HEK293 (cell line): ENCODE measurements around the gene PKIB.

Experiments used
- CTCF ChIA-PET: fragments of 350-600 bp; formaldehyde crosslinking; extraction: SDS; loops from one replicate; lab custom pipeline; 2021; ENCODE audit warnings: antibody characterized with exemption; lab: Yijun Ruan, JAX
- POLR2A ChIA-PET: fragments of 300-600 bp; formaldehyde crosslinking; extraction: SDS; loops from one replicate; lab custom pipeline; 2020; ENCODE audit warnings: antibody characterized with exemption, inconsistent platforms; lab: Yijun Ruan, JAX
- H3K27ac ChIP-seq: fragments of 200-500 bp; sonication (Bioruptor generic); 2 replicates; pipeline ENCODE4 v1.5.1; 2014; ENCODE audit warnings: low read depth, low read length, control low read depth, inconsistent platforms; ENCODE audit errors: extremely low read depth
- H3K36me3 ChIP-seq, 2 experiments: fragments of 200-500 bp in 1 of 2; sonication (Bioruptor generic) in 1 of 2; 1 replicate in 1 of 2; 2 replicates in 1 of 2; pipeline ENCODE4 v1.5.1; 2014 to 2017; ENCODE audit warnings: inconsistent platforms in 2 of 2, low read length in 2 of 2; ENCODE audit not compliant: control insufficient read depth in 2 of 2, insufficient read depth in 1 of 2
- H3K4me1 ChIP-seq: fragments of 200-500 bp; sonication (Bioruptor generic); 2 replicates; pipeline ENCODE4 v1.5.1; 2014; ENCODE audit warnings: mild to moderate bottlenecking, low read length, inconsistent platforms; ENCODE audit not compliant: control insufficient read depth, insufficient read depth
- H3K4me3 ChIP-seq: 2 replicates; pipeline ENCODE4 v1.5.1; 2011; ENCODE audit warnings: low read depth, mild to moderate bottlenecking, control low read depth, low read length, moderate library complexity
- H3K9me3 ChIP-seq: fragments of 200-500 bp; sonication (Bioruptor generic); 2 replicates; pipeline ENCODE4 v1.5.1; 2014; ENCODE audit warnings: low read depth, low read length, inconsistent platforms; ENCODE audit not compliant: control insufficient read depth, insufficient read depth
- BCL11A ChIP-seq: fragments of 450-650 bp; formaldehyde crosslinking; IDR thresholded peaks from 2 replicates; pipeline ENCODE4 v1.5.1; 2016; ENCODE audit warnings: low read depth, missing biosample characterization, missing genetic modification characterization
- GLIS2 ChIP-seq: fragments of 450-650 bp; formaldehyde crosslinking; IDR thresholded peaks from 2 replicates; pipeline ENCODE4 v1.5.1; 2016; ENCODE audit warnings: missing biosample characterization, missing genetic modification characterization
- PRDM4 ChIP-seq: fragments of 450-650 bp; formaldehyde crosslinking; IDR thresholded peaks from 2 replicates; pipeline ENCODE4 v1.5.1; 2017; ENCODE audit warnings: missing biosample characterization, missing genetic modification characterization
- REST ChIP-seq: fragments of 450-650 bp; formaldehyde crosslinking; IDR thresholded peaks from 2 replicates; pipeline ENCODE4 v1.5.1; 2016; ENCODE audit warnings: missing biosample characterization, missing genetic modification characterization
- SALL2 ChIP-seq: fragments of 450-650 bp; formaldehyde crosslinking; IDR thresholded peaks from 2 replicates; pipeline ENCODE4 v1.5.0; 2017; ENCODE audit warnings: missing biosample characterization, mild to moderate bottlenecking, missing genetic modification characterization, borderline replicate concordance
- SP7 ChIP-seq: fragments of 450-650 bp; formaldehyde crosslinking; IDR thresholded peaks from 2 replicates; pipeline ENCODE4 v1.5.1; 2016; ENCODE audit warnings: missing biosample characterization, missing genetic modification characterization
- YY2 ChIP-seq: fragments of 450-650 bp; formaldehyde crosslinking; IDR thresholded peaks from 2 replicates; pipeline ENCODE4 v1.5.1; 2016; ENCODE audit warnings: missing biosample characterization, missing genetic modification characterization
- ZBTB17 ChIP-seq: fragments of 450-650 bp; formaldehyde crosslinking; IDR thresholded peaks from 2 replicates; pipeline ENCODE4 v1.5.1; 2016; ENCODE audit warnings: missing biosample characterization, missing genetic modification characterization
- ZBTB20 ChIP-seq: fragments of 450-650 bp; formaldehyde crosslinking; IDR thresholded peaks from 2 replicates; pipeline ENCODE4 v1.5.1; 2016; ENCODE audit warnings: missing biosample characterization, missing genetic modification characterization
- ZNF155 ChIP-seq: fragments of 450-650 bp; formaldehyde crosslinking; IDR thresholded peaks from 2 replicates; pipeline ENCODE4 v1.5.1; 2016; ENCODE audit warnings: missing biosample characterization, missing genetic modification characterization
- ZNF23 ChIP-seq: fragments of 450-650 bp; formaldehyde crosslinking; IDR thresholded peaks from 2 replicates; pipeline ENCODE4 v1.5.1; 2016; ENCODE audit warnings: missing biosample characterization, missing genetic modification characterization, borderline replicate concordance
- ZNF350 ChIP-seq: fragments of 450-650 bp; formaldehyde crosslinking; IDR thresholded peaks from 2 replicates; pipeline ENCODE4 v1.5.0; 2017; ENCODE audit warnings: missing biosample characterization, mild to moderate bottlenecking, missing genetic modification characterization
- ZNF404 ChIP-seq: fragments of 450-650 bp; formaldehyde crosslinking; IDR thresholded peaks from 2 replicates; pipeline ENCODE4 v1.5.1; 2017; ENCODE audit warnings: missing biosample characterization, missing genetic modification characterization
- ZNF416 ChIP-seq: fragments of 450-650 bp; formaldehyde crosslinking; IDR thresholded peaks from 2 replicates; pipeline ENCODE4 v1.5.1; 2016; ENCODE audit warnings: missing biosample characterization, missing genetic modification characterization
- ZNF747 ChIP-seq: fragments of 450-650 bp; formaldehyde crosslinking; IDR thresholded peaks from 2 replicates; pipeline ENCODE4 v1.5.1; 2016; ENCODE audit warnings: missing biosample characterization, missing genetic modification characterization
- TF ChIP-seq, protein P1 (sequence below): fragments of 450-650 bp; formaldehyde crosslinking; IDR thresholded peaks from 2 replicates; pipeline ENCODE4 v1.5.1; 2017; ENCODE audit warnings: missing biosample characterization, missing genetic modification characterization
- TF ChIP-seq, protein P2 (sequence below): fragments of 450-650 bp; IDR thresholded peaks from 2 replicates; pipeline ENCODE4 v1.5.1; 2018; ENCODE audit warnings: missing biosample characterization, mild to moderate bottlenecking, missing genetic modification characterization
- TF ChIP-seq, protein P3 (sequence below): fragments of 450-650 bp; formaldehyde crosslinking; conservative IDR thresholded peaks from 2 replicates; pipeline ENCODE4 v1.5.1; 2016; ENCODE audit warnings: low read depth, missing biosample characterization, missing genetic modification characterization

Gene PKIB

DNA sequence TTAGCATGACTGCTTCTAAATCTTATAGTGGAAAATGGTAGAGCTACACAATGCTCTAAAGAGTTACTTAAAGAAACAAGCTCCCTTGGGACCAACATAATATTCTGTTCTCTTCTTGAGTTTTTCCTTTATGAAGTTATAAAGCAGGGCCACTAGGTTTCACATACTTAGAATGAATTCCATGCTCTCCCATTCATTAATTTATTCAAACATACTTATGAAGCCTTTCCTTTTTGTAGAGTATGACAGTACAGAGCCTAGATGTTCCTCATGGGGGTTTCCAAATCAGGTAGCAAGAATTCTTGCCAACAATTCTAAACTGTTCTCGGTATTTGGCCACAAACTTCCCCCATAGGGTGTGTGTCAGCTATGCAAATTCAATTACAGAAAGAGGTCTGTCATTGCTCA is 148.7 kb downstream of the PKIB start (continued):
- TF ChIP-seq, protein P1, sequence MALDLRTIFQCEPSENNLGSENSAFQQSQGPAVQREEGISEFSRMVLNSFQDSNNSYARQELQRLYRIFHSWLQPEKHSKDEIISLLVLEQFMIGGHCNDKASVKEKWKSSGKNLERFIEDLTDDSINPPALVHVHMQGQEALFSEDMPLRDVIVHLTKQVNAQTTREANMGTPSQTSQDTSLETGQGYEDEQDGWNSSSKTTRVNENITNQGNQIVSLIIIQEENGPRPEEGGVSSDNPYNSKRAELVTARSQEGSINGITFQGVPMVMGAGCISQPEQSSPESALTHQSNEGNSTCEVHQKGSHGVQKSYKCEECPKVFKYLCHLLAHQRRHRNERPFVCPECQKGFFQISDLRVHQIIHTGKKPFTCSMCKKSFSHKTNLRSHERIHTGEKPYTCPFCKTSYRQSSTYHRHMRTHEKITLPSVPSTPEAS (tag by site-specific recombination): no peak

GRCh38 chr6:122760330-122760729 is 150.1 kb downstream of the PKIB start:
- Histone ChIP-seq H3K27ac (no peak overlapping the region), H3K4me1 (no peaks in the 10 kb centered on the region), H3K9me3 (no peaks in the 10 kb centered on the region), H3K36me3 (no peaks in the 10 kb centered on the region), H3K4me3 (no peak overlapping the region)
- ChIA-PET POLR2A (no interaction called here), CTCF (no interaction called here)
- no peak for TF ChIP-seq PRDM4 (tag by site-specific recombination)
- TF ChIP-seq ZBTB17 (tag by site-specific recombination): no peak
- no peak for TF ChIP-seq ZNF155 (tag by site-specific recombination)
- TF ChIP-seq REST (tag by site-specific recombination): no peak
- TF ChIP-seq ZNF747 (tag by site-specific recombination): no peak
- no peak for TF ChIP-seq SP7 (tag by site-specific recombination)
- TF ChIP-seq, protein P2, sequence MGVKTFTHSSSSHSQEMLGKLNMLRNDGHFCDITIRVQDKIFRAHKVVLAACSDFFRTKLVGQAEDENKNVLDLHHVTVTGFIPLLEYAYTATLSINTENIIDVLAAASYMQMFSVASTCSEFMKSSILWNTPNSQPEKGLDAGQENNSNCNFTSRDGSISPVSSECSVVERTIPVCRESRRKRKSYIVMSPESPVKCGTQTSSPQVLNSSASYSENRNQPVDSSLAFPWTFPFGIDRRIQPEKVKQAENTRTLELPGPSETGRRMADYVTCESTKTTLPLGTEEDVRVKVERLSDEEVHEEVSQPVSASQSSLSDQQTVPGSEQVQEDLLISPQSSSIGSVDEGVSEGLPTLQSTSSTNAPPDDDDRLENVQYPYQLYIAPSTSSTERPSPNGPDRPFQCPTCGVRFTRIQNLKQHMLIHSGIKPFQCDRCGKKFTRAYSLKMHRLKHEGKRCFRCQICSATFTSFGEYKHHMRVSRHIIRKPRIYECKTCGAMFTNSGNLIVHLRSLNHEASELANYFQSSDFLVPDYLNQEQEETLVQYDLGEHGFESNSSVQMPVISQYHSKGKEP (tag by site-specific recombination): no peak
- no peak for TF ChIP-seq ZBTB20 (tag by site-specific recombination)
- TF ChIP-seq ZNF416 (tag by site-specific recombination): no peak
- no peak for TF ChIP-seq ZNF404 (tag by site-specific recombination)

GRCh38 chr6:122766256-122766655 is 156.1 kb downstream of the PKIB start:
- Histone ChIP-seq H3K4me3 (no peak overlapping the region), H3K36me3 (no peaks in the 10 kb centered on the region), H3K27ac (no peak overlapping the region), H3K4me1 (no peaks in the 10 kb centered on the region), H3K9me3 (no peaks in the 10 kb centered on the region)
- ChIA-PET CTCF (interaction anchor here (0.6 to 1.5 kb wide), 5 partner anchors 24 to 419 kb away, joined by 3 to 6 read pairs (median 4); no protein-coding TSS in a partner anchor), POLR2A (interaction anchor here (1.0 kb wide), 1 partner anchor 23 kb away, joined by 3 read pairs; no protein-coding TSS in a partner anchor)
- no peak for TF ChIP-seq GLIS2 (tag by site-specific recombination)
- no peak for TF ChIP-seq BCL11A (tag by site-specific recombination)
- TF ChIP-seq ZNF23 (tag by site-specific recombination): no peak
- no peak for TF ChIP-seq SALL2
- TF ChIP-seq ZNF350: no peak
- no peak for TF ChIP-seq YY2 (tag by site-specific recombination)
- TF ChIP-seq, protein P3, sequence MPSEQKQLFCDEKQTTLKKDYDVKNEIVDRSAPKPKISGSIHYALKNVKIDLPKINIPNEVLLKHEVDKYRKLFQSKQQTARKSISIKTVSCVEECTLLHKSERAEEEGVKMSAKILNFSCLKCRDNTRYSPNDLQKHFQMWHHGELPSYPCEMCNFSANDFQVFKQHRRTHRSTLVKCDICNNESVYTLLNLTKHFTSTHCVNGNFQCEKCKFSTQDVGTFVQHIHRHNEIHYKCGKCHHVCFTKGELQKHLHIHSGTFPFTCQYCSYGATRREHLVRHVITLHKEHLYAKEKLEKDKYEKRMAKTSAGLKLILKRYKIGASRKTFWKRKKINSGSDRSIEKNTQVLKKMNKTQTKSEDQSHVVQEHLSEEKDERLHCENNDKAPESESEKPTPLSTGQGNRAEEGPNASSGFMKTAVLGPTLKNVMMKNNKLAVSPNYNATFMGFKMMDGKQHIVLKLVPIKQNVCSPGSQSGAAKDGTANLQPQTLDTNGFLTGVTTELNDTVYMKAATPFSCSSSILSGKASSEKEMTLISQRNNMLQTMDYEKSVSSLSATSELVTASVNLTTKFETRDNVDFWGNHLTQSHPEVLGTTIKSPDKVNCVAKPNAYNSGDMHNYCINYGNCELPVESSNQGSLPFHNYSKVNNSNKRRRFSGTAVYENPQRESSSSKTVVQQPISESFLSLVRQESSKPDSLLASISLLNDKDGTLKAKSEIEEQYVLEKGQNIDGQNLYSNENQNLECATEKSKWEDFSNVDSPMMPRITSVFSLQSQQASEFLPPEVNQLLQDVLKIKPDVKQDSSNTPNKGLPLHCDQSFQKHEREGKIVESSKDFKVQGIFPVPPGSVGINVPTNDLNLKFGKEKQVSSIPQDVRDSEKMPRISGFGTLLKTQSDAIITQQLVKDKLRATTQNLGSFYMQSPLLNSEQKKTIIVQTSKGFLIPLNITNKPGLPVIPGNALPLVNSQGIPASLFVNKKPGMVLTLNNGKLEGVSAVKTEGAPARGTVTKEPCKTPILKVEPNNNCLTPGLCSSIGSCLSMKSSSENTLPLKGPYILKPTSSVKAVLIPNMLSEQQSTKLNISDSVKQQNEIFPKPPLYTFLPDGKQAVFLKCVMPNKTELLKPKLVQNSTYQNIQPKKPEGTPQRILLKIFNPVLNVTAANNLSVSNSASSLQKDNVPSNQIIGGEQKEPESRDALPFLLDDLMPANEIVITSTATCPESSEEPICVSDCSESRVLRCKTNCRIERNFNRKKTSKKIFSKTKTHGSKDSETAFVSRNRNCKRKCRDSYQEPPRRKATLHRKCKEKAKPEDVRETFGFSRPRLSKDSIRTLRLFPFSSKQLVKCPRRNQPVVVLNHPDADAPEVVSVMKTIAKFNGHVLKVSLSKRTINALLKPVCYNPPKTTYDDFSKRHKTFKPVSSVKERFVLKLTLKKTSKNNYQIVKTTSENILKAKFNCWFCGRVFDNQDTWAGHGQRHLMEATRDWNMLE: no peak
